HG03342 (cell line): ENCODE data around the gene FIGNL2.

Source experiments
- ATAC-seq: cut with Tn5 transposase; IDR thresholded peaks from one replicate; pipeline ENCODE4 v1.9.1; 2021; ENCODE audit warnings: mild to moderate bottlenecking, moderate library complexity; ENCODE audit not compliant: unreplicated experiment

Gene FIGNL2

GRCh38 chr12:51862947-51863346, 14.4 kb upstream of the FIGNL2 start:
- ATAC-seq = no peak

- ATAC-seq = no peak
These were observed 12.5 kb upstream of the FIGNL2 start for GRCh38 chr12:51860986-51861385.

GRCh38 chr12:51855586-51856428, 7.3 kb upstream of the FIGNL2 start:
- no peak for ATAC-seq

- no peak for ATAC-seq
These were observed 4.1 kb upstream of the FIGNL2 start for GRCh38 chr12:51852404-51853137.

- no peak for ATAC-seq
These were observed 3.1 kb upstream of the FIGNL2 start for GRCh38 chr12:51851413-51852124.

- no peak for ATAC-seq
These were observed 2.4 kb upstream of the FIGNL2 start for GRCh38 chr12:51850965-51851299.

GRCh38 chr12:51850081-51850964, 1.8 kb upstream of the FIGNL2 start:
- ATAC-seq = no peak

- ATAC-seq = no peak
These were observed 570 bp upstream of the FIGNL2 start for GRCh38 chr12:51848841-51849735.

- no peak for ATAC-seq
These were observed 734 bp downstream of the FIGNL2 start for GRCh38 chr12:51847643-51848325.

GRCh38 chr12:51846911-51847642, 1.4 kb downstream of the FIGNL2 start:
- ATAC-seq = no peak

- no peak for ATAC-seq
These were observed 2.2 kb downstream of the FIGNL2 start for GRCh38 chr12:51846271-51846691.

GRCh38 chr12:51845482-51845881, 3.0 kb downstream of the FIGNL2 start:
- ATAC-seq = no peak

- no peak for ATAC-seq
These were observed 3.7 kb downstream of the FIGNL2 start for GRCh38 chr12:51844854-51845253.

- ATAC-seq = no peak
These were observed 6.8 kb downstream of the FIGNL2 start for GRCh38 chr12:51841727-51842126.

- no peak for ATAC-seq
These were observed 7.6 kb downstream of the FIGNL2 start for GRCh38 chr12:51840966-51841365.

GRCh38 chr12:51839310-51839947, 9.1 kb downstream of the FIGNL2 start:
- no peak for ATAC-seq

- no peak for ATAC-seq
These were observed 9.8 kb downstream of the FIGNL2 start for GRCh38 chr12:51838762-51839161.

GRCh38 chr12:51838036-51838435, 10.5 kb downstream of the FIGNL2 start:
- ATAC-seq = no peak
